GM19372 (cell line): ENCODE results near the gene TAOK1.
"Not testable (repeated sequence)": the region's sequence is repeated elsewhere in the genome, so short reads cannot be mapped to it uniquely, and the experiment has no call there.

Source experiments
- ATAC-seq: cut with Tn5 transposase; IDR thresholded peaks from one replicate; pipeline ENCODE4 v1.9.1; 2021; ENCODE audit warnings: mild to moderate bottlenecking, low read depth, moderate library complexity; ENCODE audit not compliant: unreplicated experiment

The TAOK1 gene

GRCh38 chr17:29524692-29525091 lies 134.5 kb downstream of the TAOK1 start:
- no peak for ATAC-seq

GRCh38 chr17:29526322-29526721 lies 136.2 kb downstream of the TAOK1 start:
- no peak for ATAC-seq

- no peak for ATAC-seq
Observed at GRCh38 chr17:29533976-29534375, 143.8 kb downstream of the TAOK1 start.

DNA sequence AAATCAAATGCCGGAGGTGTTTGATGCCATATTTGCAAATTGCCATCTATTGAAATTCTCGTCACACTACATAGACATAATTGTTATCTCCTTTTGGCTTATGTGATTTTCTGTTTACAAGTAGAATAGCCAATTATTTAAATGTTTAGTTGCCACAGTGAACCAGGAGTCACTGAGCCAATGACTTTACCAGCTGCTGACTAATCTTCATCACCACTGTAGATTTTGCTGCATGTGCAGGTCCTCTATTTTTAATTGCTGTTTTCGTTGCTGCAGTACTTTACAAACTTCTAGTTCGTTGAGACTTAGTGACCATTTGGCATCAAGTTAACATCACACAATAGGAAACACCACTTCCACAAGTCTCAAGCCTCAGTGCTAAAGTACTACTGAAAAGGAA lies 153.9 kb downstream of the TAOK1 start:
- ATAC-seq: no peak

GRCh38 chr17:29546085-29546484 lies 155.9 kb downstream of the TAOK1 start:
- no peak for ATAC-seq

DNA sequence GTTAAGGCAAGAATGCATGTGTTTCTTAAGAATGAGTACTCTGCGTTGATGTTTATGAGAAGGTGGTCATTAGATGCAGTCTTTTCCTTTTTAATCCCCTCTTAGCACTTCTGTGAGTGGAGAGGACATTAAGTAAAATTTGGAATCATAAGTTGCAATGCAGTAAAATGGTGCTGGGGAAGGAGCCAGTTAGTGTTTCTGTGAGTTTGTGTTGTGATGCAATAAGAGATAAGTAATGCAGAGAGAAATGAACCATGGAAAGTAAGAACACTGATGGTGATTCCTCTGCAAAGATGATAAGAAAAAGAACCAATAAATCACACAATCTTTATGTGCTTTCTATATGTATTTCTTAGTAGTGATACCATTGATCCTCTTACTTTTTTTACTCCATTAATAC lies 156.7 kb downstream of the TAOK1 start:
- ATAC-seq: no peak

GRCh38 chr17:29549177-29549923 lies 159.2 kb downstream of the TAOK1 start:
- ATAC-seq: no peak

DNA sequence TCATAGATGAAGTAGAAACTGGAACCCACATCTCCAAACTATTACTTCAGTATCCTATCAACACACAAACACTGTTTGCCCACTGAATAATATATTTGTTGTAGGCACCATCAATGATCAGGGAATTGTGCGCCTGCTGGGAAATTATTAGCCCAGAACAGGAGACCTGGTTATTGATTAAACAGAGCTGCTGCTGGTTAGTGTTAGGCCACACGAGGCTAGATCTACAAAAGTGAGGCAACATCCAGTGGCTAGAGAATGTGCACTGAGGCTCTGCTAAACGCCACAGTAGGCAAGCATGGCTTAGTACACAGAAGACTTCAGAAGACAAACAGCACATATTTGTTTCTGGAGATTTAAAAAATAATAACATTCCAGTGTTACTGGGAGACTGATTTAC lies 165.7 kb downstream of the TAOK1 start:
- ATAC-seq: no peak

GRCh38 chr17:29557085-29557738 lies 167.0 kb downstream of the TAOK1 start:
- no peak for ATAC-seq

- no peak for ATAC-seq
Observed at GRCh38 chr17:29557739-29558116, 167.6 kb downstream of the TAOK1 start.

- ATAC-seq: not testable (repeated sequence)
Observed at GRCh38 chr17:29558139-29558538, 168.0 kb downstream of the TAOK1 start.

DNA sequence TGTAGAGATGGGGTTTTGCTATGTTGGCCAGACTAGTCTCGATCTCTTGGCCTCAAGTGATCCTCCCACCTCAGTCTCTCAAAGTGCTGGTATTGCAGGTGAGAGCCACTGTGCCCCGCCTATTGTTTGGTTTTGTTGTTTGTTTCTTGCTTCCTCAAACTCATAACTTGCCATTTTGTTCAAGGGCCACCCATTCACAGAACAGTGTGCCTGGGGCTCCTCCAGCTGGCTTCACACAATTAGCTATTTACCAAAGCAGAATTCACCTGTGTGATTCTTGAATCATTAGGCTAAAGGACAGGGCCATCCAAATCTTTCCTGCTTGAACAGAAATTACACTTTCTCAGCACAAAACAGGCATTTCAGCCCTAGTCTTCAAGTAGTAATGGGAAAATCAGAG lies 169.5 kb downstream of the TAOK1 start:
- ATAC-seq: no peak

- ATAC-seq: no peak
Observed at GRCh38 chr17:29560316-29560715, 170.2 kb downstream of the TAOK1 start.

GRCh38 chr17:29561554-29562517 lies 171.7 kb downstream of the TAOK1 start:
- ATAC-seq: no peak

- no peak for ATAC-seq
Observed at GRCh38 chr17:29562615-29563014, 172.5 kb downstream of the TAOK1 start.

GRCh38 chr17:29563816-29564215 lies 173.7 kb downstream of the TAOK1 start:
- ATAC-seq: no peak

DNA sequence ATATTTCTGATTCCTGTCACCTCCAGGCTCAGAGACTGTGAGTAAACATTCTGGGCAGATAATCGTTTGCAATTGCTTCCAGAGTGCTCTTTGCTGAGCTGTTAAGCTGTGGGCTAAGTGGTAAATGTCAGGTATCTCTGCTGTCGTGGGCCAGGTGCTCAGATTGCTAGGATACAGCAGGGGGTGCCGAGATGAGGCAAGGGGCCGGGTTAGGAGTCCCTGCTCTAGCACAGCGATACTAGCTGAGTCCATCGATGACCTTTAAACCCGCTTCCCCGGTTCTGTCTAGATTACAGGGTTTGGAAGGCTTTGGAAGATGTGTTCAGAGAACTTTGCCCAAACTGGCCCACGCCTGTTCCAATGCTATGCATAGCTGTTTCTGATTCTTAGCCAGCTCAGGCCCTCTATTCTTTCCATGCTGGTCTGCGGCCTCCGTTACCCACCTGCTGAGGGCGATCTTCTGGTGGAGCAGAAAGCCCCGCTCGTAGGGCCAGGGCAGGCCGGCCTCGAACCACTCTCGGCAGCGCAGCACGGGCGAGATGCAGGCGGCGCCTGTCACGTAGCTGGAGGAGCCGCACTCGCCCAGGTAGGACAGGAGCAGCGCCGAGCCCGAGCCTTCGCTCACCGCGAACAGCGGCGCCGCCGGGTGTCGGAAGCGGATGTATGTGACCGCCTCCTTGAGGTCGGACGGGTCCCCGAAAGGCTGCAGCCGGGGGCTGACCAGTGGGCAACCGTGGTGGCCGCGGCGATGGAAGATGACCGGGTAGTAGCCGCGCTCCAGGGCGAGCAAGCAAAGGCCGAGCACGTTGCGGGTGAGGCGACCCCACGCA lies 175.7 kb downstream of the TAOK1 start:
- no peak for ATAC-seq

DNA sequence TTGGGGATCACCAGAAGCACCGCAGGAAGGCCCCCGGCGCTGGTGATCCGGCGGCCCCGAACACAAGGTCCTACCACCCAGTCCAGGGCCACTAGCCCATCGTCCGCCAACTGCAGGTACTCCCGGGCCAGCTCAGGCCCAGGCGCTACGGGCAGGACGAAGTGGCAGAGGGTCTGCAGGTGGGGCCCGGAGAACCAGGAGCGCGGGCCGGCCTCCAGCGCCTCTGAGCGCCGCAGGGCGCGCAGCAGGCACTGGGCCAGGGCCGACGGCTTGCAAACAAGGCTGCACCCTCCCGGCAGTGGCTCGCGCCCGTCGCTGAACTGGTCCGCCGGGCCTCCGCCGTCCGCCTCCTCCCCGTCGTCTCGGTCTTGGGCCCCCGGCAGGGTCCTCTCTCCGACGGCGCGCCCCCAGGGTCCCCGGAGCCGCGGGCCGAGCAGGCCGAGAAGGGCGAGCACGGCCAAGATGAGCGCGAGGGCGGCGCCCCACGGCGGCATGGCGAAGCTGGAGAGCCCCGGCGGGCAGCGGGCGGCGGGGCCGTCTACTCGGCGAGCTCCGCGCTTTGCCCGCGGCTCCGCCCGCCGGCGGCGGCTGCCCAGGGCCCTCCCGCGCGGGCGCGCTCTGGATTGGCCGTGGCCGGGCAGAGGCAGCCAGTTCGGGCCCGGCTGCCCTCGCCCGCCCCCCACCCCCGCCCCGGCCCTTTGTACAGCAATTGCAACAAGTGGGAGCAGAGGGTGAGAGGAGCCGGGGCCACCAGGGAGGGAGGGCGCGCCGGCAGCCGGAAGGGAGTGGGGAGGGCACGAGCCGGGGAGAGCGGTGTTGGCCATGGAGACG lies 176.5 kb downstream of the TAOK1 start, which contains the start of gene ABHD15:
Gene ABHD15 (minus strand): TSS at position 565 of the 831 bp plus-strand sequence. CDS start 71 bp downstream, at position 494.
- peak; percentile 31 for ATAC-seq

DNA sequence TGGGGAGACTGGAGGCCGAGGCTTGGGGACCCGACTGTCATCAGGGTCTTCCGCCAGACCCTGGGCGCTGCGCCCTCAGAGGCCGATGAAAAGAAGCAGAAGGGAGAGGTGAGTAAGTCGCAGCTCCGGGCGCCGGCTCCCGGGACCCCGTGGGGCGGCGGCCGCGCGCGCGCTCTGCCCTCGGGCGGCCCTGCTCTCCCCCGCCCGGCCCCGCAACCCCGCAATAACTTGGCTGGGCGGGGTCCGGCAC lies 177.1 kb downstream of the TAOK1 start:
- peak; percentile 17 for ATAC-seq
